RKO (cell line): ENCODE results near the gene IL16.
"Not testable (repeated sequence)": the region's sequence is repeated elsewhere in the genome, so short reads cannot be mapped to it uniquely, and the experiment has no call there.

Experiments used
- DNase-seq: peaks from one replicate; pipeline ENCODE4 v3.0.0-alpha.2; 2016; ENCODE audit warnings: low spot score

Gene IL16

DNA sequence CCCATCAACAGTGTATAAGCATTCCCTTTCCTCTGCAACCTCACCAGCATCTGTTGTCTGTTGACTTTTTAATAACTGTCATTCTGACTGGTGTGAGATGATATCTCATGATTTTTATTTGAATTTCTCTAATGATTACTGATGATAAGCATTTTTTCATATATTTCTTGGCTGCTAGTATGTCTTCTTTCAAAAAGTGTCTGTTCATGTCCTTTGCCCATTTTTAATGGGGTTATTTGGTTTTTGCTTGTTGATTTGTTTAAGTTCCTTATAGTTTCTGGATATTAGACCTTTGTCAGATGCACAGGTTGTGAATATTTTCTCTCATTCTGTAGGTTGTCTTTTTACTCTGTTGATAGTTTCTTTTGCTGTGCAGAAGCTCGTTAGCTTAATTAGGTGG lies 11.3 kb downstream of the IL16 start:
- not testable (repeated sequence) for DNase-seq

DNA sequence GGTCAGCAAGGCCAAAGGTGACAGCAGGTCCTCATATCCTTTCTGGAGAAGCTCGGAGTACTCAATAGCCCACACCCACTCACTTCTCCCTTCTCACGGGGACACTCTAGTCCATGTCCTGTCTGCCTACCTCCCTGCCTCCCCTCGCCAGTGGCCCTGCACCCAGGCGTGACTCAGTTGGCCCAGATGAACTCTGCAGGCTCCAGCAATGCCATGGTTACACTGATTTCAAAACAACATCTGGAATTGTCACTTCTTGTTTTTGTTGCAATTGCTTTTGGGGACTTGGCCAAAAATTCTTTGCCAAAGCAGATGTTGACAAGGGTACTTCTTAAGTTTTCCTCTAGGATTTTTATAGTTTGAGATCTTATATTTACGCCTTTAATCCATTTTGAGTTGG lies 13.0 kb downstream of the IL16 start:
- DNase-seq: no peak

DNA sequence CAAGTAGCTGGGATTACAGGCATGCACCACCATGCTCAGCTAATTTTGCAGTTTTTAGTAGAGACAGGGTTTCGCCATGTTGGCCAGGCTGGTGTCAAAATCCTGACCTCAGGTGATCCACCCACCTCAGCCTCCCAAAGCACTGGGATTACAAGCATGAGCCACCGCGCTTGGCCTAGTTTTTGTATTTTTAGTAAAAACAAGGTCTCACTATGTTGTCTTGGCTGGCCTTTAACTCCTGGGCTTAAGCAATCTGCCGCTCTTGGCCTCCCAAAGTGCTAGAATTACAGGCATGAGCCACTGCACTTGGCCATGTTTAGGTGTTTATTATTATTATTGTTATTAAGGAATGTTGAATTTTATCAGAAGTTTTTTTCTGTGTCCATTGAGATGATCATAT lies 14.7 kb downstream of the IL16 start:
- DNase-seq: no peak

DNA sequence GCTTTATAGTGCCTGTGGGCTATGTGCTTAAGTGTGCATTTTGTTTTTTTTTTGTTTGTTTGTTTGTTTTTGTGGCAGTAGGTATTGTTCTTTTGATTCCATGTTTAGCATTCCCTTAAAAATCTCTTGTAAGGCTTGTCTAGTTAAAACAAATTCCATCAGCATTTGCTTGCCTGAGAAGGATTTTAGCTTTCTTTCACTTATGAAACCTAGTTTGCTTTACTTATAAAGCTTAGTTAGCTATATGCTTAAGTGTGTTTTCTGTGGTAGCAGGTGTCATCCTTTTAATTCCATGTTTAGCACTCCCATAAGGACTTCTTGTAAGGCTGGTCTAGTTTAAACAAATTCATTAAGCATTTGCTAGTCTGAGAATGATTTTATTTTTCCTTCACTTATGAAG lies 17.3 kb downstream of the IL16 start:
- no peak for DNase-seq

DNA sequence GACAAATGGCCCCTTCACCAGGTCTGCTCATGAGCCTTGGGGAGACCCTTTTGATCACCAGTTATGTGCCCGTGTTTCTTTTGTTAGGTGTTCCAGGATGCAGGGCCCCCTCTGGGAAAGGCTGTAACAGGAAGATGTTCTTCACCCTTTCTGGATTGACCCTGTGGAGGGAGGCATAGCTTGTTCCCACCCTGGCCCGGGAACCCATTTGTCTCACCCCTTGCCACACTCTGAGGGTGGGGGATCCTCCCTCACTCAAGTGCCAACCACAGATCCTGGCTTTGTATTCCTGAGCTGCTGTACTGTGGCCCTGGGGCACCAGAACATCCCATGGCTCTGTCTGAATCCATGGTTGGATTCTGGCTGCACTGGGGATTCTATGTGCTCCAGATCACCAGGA lies 18.9 kb downstream of the IL16 start:
- no peak for DNase-seq

DNA sequence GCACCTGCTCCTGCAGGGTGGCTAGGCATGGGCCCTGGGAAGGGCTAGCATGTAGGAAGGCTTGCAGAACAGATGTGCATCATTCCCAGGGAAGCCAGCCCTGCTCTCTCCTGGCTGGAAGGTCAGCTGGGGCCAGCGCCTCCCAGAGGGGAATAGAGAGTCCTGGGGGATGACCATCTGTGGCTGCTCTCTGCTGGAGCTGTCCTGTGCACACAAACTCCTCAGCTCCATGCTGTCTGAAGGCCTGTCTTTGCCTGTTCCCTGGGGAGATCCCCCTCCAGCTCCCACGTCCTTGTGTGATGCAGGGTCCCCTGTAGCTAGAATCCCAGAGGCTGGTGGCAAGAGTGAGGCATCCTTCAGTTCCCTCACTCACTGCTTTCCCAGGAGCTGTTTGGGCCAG lies 19.3 kb downstream of the IL16 start:
- no peak for DNase-seq

DNA sequence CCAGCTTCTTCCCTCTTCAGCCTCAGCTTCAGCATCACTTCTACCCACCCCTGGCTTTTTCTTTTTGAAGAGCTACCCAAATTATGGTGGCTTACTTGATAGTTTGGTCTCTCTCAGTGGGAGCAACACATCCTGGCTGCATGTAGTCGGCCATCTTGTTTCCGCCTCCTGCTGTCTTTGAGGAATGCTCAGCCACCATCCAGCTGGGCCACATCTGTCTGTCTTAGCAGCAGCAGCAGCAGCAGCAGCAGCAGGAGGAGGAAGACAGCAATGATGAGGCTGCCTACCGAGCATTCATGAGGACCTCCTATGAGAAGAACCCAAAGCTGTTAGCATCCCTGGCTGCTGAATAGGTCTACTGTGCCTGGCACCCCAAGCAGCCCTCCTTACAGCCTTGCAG lies 19.7 kb downstream of the IL16 start:
- no peak for DNase-seq

DNA sequence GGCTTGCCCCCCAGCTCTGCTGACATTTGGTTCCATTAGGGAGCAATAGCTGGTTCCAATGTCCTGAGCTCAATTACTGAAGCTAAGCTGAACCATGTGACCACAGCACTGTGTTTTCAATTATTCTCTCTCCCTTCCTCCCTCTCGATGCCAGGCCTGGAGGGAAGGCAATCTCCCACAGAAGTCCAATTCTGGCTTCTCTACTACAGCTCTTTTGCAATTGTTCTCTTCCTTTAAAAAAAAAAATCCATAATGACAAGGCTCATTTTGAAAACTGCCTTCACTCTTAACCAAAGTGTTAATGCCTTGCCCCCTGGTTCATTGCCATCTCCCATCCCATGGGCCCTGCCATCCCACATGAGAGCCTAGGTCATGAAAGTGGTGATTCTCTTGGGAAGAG lies 24.8 kb downstream of the IL16 start:
- no peak for DNase-seq

DNA sequence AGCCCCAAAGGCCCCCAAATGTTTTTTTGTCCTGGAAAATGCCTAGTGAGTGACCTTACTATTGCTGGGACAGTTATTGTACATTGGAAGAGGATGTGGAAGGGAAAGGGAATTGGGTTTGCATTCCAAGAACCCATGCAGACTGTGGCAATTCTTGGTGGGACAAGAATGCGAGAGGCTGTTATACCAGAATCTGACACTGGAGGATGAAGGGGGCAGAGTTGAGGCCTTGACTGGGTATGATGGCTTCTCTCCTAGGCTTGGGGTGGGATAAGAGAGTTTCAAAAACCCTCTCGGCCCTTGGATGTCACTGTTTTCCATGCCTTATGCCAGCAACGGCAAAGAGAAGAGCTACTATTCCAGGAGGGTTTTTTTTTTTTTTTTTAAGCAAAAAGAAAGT lies 25.3 kb downstream of the IL16 start:
- DNase-seq: no peak

DNA sequence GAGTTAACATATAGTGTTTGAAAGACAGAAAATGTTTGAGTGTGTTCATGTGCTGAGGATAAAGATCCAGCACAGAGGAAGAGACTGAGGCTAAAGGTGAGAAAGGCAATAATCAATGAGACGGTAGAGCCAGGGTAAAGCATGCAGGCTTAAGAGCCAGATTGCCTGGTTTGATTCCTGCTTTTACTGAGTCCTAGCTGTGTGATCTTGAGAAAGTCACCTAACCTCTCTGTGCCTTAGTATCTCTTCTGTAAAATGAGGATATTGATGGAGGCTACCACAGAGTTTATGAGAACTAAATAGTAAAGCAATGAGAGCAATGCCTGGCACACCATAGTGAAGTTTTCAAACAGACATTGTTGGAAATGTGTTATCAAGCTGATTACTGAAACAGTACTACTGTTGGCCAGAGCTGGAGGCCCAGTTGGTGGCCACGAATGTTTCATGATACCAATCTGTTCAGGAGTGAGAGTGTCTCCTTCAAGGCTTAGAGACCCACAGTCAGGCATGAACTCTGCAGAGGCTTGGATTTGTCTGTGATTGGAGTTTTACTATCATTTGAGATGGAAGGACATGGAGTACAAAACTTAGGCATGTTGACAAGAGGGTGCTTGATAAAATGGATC lies 26.8 kb downstream of the IL16 start:
- DNase-seq: no peak

DNA sequence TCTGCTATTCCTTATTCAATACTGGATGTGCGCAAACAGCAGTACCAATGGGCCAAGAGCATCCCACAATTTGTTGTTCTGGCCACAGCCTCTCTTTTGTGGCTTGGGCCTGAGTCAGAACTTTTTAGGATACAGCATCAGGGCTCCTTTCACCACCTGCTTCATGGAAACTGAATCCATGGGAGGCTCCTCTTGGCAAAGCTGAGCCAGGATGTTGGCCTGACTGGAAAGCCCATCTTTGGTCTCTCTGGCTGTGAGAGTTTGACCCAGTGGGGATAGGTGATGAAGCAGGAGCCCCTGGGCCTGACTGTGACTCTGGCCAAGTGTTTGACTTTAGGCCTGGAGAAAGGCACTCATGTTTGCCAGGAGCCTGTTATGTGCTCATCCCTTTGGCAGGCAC lies 27.6 kb downstream of the IL16 start:
- no peak for DNase-seq

DNA sequence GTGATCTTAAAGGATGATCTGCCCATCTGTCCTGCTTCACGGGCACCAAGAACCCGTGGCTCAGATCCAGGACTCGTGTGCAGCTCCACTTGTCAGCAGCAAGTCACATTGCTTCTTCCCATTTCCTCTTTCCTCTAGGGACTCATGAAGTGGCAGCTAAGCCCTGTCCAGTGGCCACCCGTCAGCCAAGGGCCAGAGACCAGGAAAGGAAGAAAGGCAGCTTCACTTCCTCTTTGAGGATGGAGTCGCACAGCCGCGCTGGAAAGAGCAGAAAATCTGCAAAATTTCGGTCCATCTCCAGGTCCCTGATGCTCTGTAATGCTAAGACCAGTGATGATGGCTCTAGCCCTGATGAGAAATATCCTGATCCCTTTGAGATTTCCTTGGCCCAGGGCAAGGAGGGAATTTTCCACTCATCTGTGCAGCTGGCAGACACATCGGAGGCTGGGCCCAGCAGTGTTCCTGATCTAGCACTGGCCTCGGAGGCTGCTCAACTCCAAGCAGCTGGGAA lies 28.5 kb downstream of the IL16 start:
- DNase-seq: no peak

DNA sequence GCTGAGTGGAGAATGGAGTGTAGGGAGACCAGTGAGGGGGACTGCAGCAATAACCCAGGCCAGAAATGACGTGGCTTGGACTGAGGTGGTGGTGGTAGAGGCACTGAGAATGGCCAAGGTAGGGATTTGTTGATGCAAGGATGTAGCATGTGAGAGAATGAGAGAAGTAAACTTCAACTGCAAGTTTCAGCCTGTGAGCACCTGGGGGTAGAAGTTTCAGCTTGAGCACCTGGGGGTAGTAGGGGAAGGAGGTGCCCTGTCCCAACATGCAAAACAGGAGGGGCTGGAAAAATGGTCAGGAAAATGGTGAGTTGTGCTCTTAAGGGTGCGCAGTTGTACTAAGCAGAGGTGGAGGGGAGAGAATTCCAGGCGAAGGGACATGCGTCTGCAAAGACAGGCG lies 31.0 kb downstream of the IL16 start:
- DNase-seq: no peak

DNA sequence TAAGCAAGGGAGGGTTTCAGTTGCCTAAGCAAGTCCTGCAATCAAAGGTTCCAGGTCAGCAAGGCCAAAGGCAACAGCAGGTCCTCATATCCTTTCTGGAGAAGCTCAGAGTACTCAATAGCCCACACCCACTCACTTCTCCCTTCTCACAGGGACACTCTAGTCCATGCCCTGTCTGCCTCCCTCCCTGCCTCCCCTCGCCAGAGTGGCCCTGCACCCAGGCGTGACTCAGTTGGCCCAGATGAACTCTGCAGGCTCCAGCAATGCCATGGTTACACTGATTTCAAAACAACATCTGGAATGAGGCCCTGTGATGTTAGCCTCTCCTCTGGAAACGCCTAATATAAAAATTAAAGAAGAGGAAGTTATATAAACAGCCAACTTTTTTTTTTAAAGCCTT lies 32.9 kb downstream of the IL16 start:
- no peak for DNase-seq

DNA sequence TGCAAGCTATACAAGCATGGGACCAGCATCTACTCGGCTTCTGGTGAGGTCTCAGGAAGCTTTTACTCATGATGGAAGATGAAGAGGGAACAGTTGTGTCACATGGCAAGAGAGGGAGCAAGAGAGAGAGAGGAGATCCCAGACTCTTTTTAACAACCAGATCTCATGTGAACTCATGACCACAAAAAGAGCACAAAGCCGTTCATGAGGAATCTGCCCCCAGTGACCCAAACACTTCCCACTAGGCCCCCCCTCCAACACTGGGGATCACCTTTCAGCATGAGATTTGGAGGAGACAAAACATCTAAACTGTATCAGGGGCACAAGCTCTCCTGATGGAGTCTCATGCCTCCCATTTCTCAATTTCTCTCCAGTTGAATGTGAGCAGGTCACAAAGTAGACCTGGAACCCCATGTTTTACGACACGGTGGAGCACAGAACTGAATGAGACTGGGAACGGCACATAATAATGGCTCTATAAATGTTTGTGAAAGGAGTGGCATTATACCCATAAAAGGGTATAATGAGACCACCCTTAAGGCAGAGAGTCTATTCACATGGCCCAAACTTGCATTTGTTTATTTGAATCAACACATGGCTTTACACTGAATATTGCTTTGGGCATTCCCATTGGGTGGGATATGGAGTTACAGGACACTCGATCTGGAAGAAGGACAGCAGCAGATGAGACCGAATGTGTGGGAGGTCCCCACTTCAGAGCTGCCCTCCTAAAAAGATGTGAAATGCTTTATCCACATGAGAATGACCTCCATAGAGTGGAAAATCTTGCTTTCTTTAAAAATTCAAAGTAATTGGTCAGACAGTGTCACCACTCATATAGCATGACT lies 38.8 kb downstream of the IL16 start:
- DNase-seq: no peak

DNA sequence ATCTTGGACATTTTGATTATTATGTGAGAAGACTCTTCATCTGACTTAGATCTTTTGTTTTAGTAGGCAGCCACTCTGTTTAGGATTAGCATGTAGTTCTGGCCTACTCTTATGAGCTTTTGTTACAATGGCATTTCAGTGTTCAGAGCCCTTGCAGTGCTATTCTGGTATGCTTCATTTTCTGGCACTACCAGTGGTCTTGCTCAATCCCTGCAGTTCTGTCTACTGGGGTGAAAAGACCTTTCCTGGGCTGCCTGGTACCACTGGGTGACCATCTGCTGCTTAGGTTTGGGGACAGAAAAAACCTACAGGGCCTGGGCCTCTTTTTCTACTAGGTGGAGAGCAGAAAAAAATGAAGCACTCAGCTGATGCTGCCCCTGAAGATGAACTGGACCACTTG lies 42.5 kb downstream of the IL16 start:
- no peak for DNase-seq

DNA sequence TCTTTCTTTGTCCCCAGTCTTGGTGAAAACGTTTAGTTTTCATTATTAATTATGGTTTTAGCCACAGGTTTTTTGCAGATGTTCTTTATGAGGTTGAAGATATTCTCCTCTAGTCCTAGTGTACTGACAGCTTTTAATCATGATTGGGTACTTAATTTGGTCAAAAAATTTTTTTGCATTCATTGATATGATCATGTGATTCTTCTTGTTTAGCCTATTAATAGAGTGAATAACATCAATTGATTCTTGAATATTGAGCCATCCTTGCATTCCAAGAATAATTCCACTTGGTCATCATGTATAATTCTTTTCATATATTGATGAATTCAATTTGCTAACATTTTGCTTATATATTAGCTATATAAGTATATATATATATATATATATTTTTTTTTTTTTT lies 46.1 kb downstream of the IL16 start:
- no peak for DNase-seq

DNA sequence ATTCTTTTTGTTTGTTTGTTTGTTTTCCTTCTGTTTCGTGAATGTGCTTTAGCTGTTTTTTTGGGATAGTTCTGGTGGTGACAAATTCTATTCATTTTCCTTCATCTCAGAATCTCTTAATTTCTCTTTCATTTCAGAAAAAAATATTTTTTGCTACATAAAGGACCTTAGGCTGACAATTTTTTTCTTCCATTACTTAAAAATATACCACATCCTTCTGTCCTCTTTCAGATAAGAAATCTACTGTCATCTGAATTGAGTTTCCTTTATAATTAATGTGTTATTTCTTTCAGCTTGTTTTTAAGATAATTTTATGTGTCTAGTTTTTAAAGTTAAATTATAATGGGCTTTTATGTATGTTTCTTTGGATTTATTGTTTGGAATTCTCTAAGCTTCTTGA lies 47.6 kb downstream of the IL16 start:
- no peak for DNase-seq

DNA sequence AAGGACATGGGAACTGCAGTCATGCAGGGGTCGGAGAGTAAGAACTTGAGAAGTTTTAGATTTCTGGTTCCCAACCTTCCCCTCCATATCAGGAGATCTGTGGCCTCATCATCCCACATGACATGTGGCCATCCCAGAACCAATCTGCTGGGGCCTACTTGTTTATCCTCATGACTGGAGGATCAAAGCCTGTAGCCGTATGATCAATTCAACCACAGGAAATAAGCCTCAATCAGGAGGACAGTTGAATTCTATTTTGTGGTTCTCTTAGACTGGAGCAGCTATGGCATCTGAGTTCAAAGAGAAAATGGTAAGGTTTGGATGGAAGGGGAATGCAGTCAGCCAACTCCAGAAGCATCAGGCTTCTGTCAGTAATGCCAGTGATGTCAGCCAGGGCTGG lies 57.2 kb downstream of the IL16 start:
- DNase-seq: no peak

DNA sequence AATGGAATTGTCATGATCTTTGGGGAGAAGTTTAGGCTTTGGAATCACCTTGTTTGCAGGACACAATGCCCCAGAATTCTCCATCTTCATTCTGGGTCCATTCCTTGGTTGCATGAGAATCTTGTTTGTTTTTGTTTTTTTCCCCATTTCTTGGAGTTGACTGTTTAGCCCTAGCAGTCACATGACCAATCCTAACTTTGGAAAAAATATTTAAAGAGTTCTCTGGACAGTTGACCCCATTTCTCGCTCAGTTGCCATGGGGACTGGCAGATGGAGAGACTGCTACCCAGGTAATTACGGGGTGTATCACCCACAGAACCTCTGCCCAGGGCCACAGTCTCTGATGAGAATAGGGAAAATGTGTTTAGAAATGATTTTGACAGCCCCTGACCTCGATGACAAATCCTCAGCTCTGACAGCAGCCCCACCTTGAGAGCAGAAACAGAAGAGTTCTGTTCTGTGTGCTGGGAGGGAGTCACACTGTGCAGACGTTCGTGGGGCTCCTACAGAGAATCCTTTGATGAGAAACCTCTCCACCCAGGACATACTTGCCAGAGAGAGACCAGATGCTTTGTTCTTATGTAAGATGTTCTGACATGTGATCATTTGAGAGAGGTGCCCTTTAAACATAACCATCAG lies 57.7 kb downstream of the IL16 start:
- no peak for DNase-seq

DNA sequence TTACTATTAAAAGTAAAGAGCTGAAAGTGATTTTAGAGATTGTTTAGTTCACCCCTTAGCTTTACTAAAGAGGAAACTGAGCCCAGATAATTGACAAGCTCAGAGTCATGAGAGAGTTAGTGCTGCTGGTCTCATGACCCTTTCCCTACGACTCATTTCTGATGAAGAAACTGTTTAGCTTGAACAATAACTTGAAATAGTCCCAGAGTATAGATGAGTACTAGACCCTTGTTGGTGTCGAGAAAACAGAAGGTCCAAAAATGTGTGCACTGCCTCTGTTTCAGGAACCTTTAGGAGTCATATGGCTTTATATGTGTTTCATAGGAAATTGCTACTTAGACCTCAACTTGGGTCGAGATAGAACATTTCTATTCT lies 58.2 kb downstream of the IL16 start:
- no peak for DNase-seq

DNA sequence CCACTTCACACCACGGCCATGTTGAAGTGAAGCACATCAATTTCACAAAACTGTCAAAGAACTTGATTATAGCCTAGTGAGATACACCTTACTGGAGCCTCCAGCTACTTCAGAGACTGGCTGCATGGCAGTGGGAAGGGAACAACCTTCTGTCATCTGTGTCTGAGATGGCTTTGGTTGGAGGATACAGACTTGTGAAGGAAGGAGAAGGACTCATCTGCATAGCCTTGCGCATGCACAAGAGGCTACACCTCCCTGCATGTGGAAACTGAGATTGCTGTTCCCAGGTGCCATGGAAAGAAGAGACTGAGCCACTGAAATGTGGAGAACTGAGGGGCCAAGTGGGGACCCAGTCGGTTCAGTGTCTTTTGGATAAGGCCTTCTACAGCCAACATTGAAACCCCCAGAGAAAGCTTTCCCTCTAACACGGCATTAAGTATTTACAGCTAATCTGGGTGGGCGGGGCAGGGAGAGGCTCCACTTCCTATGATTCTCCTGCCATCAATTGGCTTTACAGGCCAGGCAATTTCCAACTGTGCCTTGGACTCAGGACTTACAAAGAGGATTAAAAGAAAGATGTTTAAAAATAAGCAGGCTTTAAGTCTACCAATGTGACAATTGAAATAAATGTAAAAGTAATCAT lies 58.8 kb downstream of the IL16 start:
- no peak for DNase-seq

DNA sequence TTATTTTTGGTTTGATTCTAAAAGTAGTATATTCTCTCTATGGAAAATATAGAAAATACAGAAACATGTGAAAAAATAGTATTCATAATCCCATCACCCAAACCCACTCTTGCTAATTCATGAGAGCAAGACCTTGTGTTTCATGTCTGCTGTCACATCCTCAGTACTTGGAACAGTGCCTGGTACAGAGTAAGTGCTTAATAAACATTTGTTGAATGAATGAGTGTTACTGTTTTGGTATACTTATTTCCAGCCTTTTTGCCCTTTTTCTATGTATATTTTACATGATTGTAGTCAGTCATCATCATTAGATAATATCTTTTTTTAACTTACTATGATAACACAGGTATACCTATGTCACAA lies 59.3 kb downstream of the IL16 start:
- DNase-seq: no peak
